Chondrocyte (in vitro differentiated cells): ENCODE results near the gene NDOR1. TPM values are rescaled to one million over a fixed set of nuclear protein-coding genes. Genes with fewer than 3 reads are reported as not detected.

Source experiments
- DNase-seq: peaks from one replicate; pipeline ENCODE4 v3.0.0; 2021; ENCODE audit warnings: mixed read lengths, low spot score
- H3K27ac Mint-ChIP-seq: one replicate; pipeline ENCODE4 v1.8.0; 2021; ENCODE audit warnings: mild to moderate bottlenecking, moderate library complexity, mixed read lengths; ENCODE audit not compliant: unreplicated experiment
- H3K27me3 Mint-ChIP-seq: 2 replicates; pipeline ENCODE4 v1.8.0; 2021; ENCODE audit warnings: low read depth, mixed read lengths
- H3K36me3 Mint-ChIP-seq: 2 replicates; pipeline ENCODE4 v1.8.0; 2021; ENCODE audit warnings: low read depth, mixed read lengths
- H3K4me1 Mint-ChIP-seq: 2 replicates; pipeline ENCODE4 v1.8.0; 2021; ENCODE audit warnings: low read depth, mild to moderate bottlenecking, mixed read lengths
- H3K4me3 Mint-ChIP-seq: one replicate; pipeline ENCODE4 v1.8.0; 2021; ENCODE audit warnings: mild to moderate bottlenecking, moderate library complexity, mixed read lengths; ENCODE audit not compliant: unreplicated experiment
- H3K9me3 Mint-ChIP-seq: 2 replicates; pipeline ENCODE4 v1.8.0; 2021; ENCODE audit warnings: low read depth, mixed read lengths
- CTCF ChIP-seq: fragments of 200-600 bp; sonication (generic); IDR thresholded peaks from 2 replicates; pipeline ENCODE4 v1.5.0; 2021; ENCODE audit warnings: antibody characterized with exemption, mild to moderate bottlenecking, moderate library complexity
- total RNA-seq: library from RNA; stranded (reverse); gene quantifications from 3 replicates; pipeline ENCODE4 v1.2.1, GENCODE V29; 2021

NDOR1 gene
- total RNA-seq, 1 donor from 2014 or later: 10.8 TPM

DNA sequence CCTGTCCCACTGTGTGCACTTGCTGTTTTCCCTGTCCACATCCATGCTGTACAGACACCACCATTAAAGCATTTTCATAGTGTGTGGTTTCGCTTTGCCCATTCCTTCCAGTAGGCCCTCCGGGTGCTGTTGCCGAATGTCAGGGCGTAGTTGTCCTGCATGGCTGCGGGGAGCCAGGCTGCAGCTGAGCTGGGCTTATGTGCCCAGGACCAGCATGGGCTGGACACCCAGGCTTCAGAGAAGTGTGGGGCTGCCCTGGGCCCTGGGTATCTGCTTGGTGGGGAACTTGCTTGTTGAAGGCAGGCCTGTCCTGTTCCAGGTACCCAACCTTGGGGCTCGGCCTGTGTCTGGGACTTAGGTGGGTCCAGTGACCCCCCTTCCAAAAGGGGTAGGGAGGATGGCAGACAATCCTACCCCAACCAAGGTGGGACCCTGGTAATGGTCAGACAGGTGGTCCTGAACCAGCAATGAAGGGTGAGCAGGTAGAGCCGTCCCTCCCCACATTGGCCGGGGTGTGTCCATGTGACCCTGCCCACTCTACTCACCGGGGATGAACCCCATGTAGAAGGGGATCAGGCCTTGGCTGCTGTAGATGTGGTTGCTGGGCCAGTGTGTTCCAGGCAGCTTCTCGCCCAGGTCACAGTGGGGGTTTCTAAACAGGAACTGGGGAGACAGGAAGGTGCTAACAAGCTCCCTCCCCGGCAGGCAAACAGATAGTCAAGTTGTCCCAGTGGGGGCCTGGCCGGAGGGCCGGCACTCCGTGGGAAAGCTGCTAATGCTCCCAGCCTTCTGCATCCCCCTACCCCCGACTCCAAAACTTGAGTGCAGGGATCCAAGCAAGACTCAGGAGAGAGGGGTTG is 38.4 kb downstream of the NDOR1 start:
- Mint-ChIP-seq H3K4me3 (peak overlapping the region; percentile 31), H3K36me3 (peaks cover 10% of the 10 kb centered on the region), H3K27ac (peak overlapping the region; percentile 59), H3K27me3 (no peaks in the 10 kb centered on the region), H3K9me3 (no peaks in the 10 kb centered on the region), H3K4me1 (peaks cover 29% of the 10 kb centered on the region)
- no peak for DNase-seq
- TF ChIP-seq CTCF: no peak

GRCh38 chr9:137244486-137245449 is 39.3 kb downstream of the NDOR1 start:
- no peak overlapping the region for H3K4me3 Mint-ChIP-seq
- no peak for TF ChIP-seq CTCF
- H3K9me3 Mint-ChIP-seq: no peaks in the 10 kb centered on the region
- DNase-seq: no peak
- H3K27me3 Mint-ChIP-seq: no peaks in the 10 kb centered on the region
- no peak overlapping the region for H3K27ac Mint-ChIP-seq
- H3K4me1 Mint-ChIP-seq: peaks cover 22% of the 10 kb centered on the region
- peaks cover 10% of the 10 kb centered on the region for H3K36me3 Mint-ChIP-seq

DNA sequence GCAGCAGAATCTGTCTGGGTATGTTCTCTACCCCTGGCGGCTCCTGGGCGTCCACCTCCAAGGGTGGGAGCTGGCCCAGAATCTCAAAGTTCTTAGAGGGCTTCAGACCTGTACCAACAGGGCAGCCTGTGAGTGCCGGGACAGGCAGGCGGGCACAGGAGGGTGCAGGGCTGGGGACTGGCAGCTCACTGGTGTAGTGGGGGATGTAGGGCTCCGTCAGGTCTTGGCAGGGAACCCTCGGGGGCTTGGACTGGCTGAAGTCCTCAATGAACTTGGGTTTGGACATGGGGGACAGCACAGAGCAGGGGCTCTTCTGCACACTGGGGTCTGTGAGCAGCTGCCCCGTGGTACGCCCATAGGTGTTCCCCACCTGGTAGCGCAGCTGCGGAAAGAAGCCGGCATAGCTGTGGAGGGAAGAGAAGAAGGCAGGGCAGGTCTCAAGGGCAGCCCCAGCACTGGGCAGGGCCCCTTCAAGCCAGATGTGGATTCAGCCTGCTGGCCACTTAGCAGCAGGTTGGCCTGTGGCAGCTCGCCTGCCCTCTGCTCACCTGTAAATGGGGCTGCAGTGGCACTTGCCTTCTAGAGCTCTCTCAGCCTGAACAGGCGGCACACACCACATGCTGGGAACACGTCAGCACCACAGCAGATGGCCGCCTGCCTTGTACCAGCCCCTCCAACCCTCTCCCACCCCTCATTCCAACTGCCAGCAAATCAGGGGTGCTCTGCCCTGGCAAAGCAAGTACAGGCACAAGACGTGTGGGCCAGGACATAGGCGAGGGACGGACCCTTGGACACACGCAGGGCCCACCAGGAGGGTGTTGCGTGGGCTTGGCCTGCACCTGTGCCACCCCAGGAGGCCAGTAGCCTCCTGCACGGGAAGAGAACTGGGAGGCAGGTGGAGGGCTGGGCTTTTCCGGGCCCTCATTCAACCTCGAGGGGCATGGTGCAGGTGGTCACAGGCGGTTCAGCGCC is 40.2 kb downstream of the NDOR1 start:
- no peak for TF ChIP-seq CTCF
- H3K4me1 Mint-ChIP-seq: peaks cover 18% of the 10 kb centered on the region
- no peak for DNase-seq
- H3K4me3 Mint-ChIP-seq: no peak overlapping the region
- H3K9me3 Mint-ChIP-seq: no peaks in the 10 kb centered on the region
- peaks cover 10% of the 10 kb centered on the region for H3K36me3 Mint-ChIP-seq
- H3K27ac Mint-ChIP-seq: no peak overlapping the region
- no peaks in the 10 kb centered on the region for H3K27me3 Mint-ChIP-seq

DNA sequence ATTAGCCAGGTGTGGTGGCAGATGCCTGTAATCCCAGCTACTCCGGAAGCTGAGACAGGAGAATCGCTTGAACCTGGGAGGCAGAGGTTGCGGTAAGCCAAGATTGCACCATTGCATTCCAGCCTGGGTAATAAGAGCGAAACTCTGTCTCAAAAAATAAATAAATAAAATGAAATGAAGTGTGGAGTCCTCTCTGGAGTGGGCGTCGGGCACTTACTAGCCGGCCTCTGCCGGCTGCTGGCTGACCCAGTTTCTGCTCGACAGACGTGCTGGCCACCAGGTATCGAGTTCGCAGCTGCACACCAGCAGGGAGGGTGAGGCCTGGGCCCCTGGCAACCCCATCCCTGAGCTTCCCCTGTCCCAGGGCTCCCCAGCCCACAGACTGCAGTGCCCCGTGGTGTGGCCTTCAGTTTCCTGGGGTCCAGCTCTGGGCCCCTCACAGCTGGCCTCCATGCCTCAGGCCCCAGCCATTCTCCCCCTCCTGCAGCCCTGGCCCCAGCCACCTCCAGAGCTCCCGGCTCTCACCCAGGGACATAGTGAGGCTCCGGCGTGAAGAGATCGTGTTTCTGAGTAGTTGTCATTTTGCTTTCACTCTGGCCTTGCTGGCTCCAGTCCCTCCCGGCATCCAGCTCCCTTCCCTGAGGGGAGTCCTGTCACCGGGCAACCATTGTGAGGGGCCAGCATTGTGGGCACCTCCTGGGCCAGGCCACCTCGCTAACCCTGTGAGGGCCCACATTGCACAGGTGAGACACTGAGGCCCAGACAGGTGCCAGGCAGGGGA is 41.8 kb downstream of the NDOR1 start:
- TF ChIP-seq CTCF: no peak
- Mint-ChIP-seq H3K9me3 (no peaks in the 10 kb centered on the region), H3K4me3 (no peak overlapping the region), H3K4me1 (peaks cover 15% of the 10 kb centered on the region), H3K27me3 (no peaks in the 10 kb centered on the region), H3K27ac (no peak overlapping the region), H3K36me3 (peaks cover 8% of the 10 kb centered on the region)
- no peak for DNase-seq
